Cardiac muscle cell (in vitro differentiated cells and primary cell): Measurements from ENCODE around the gene IVNS1ABP. TPM values are rescaled to one million over a fixed set of nuclear protein-coding genes. Genes with fewer than 3 reads are reported as not detected.

Experiments used
- DNase-seq, 2 donors: peaks; one replicate each; pipeline versions ENCODE4 v3.0.0 to v3.0.0-alpha.2; 2010 to 2017; ENCODE audit warnings: low read depth in 1 of 2, low spot score in 1 of 2
- H3K27ac ChIP-seq: fragments of 200-600 bp; sonication (generic); 2 replicates; pipeline ENCODE4 v1.5.1; 2016
- H3K27me3 ChIP-seq: fragments of 200-600 bp; sonication (generic); 2 replicates; pipeline ENCODE4 v1.6.0; 2016; ENCODE audit warnings: control low read depth
- H3K36me3 ChIP-seq: fragments of 200-600 bp; sonication (generic); 2 replicates; pipeline ENCODE4 v1.5.1; 2016; ENCODE audit warnings: control low read depth
- H3K4me1 ChIP-seq: fragments of 200-600 bp; sonication (generic); 2 replicates; pipeline ENCODE4 v1.8.1; 2017; ENCODE audit warnings: low read depth, mild to moderate bottlenecking, mixed run types
- H3K4me3 ChIP-seq: fragments of 200-600 bp; sonication (generic); 2 replicates; pipeline ENCODE4 v1.5.1; 2016; ENCODE audit warnings: mild to moderate bottlenecking
- H3K9me3 ChIP-seq: fragments of 200-600 bp; sonication (generic); 2 replicates; pipeline ENCODE4 v1.5.1; 2017; ENCODE audit warnings: low read depth, mild to moderate bottlenecking, control low read depth
- polyA plus RNA-seq: library from polyadenylated mRNA; unstranded; fragments of >200 nt; fragmentation: Nextera tagmentation; extraction: Ambion mirVana; gene quantifications from 2 replicates; pipeline ENCODE4 v1.2.1, GENCODE V29; 2016
- total RNA-seq: library from RNA; depleted of rRNA; stranded (reverse); fragments of >200 nt; gene quantifications from 2 replicates; pipeline ENCODE4 v1.2.3, GENCODE V29; 2016
- TF ChIP-seq, protein P1 (sequence below): IDR thresholded peaks from 2 replicates; pipeline ENCODE4 v1.5.1; 2012; ENCODE audit warnings: low read depth, mild to moderate bottlenecking, low read length

The IVNS1ABP gene
- total and polyA plus RNA-seq, 2 experiments from 2014 or later, result 48.8 to 49.6 TPM

GRCh38 chr1:185342017-185342416 lies 25.0 kb upstream of the IVNS1ABP start:
- TF ChIP-seq, protein P1, sequence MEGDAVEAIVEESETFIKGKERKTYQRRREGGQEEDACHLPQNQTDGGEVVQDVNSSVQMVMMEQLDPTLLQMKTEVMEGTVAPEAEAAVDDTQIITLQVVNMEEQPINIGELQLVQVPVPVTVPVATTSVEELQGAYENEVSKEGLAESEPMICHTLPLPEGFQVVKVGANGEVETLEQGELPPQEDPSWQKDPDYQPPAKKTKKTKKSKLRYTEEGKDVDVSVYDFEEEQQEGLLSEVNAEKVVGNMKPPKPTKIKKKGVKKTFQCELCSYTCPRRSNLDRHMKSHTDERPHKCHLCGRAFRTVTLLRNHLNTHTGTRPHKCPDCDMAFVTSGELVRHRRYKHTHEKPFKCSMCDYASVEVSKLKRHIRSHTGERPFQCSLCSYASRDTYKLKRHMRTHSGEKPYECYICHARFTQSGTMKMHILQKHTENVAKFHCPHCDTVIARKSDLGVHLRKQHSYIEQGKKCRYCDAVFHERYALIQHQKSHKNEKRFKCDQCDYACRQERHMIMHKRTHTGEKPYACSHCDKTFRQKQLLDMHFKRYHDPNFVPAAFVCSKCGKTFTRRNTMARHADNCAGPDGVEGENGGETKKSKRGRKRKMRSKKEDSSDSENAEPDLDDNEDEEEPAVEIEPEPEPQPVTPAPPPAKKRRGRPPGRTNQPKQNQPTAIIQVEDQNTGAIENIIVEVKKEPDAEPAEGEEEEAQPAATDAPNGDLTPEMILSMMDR, result no peak
- H3K4me1 ChIP-seq, result no peaks in the 10 kb centered on the region
- H3K27ac ChIP-seq, result no peak overlapping the region
- DNase-seq, result no peak
- no peaks in the 10 kb centered on the region for H3K9me3 ChIP-seq
- no peaks in the 10 kb centered on the region for H3K27me3 ChIP-seq
- no peaks in the 10 kb centered on the region for H3K36me3 ChIP-seq
- no peak overlapping the region for H3K4me3 ChIP-seq

DNA sequence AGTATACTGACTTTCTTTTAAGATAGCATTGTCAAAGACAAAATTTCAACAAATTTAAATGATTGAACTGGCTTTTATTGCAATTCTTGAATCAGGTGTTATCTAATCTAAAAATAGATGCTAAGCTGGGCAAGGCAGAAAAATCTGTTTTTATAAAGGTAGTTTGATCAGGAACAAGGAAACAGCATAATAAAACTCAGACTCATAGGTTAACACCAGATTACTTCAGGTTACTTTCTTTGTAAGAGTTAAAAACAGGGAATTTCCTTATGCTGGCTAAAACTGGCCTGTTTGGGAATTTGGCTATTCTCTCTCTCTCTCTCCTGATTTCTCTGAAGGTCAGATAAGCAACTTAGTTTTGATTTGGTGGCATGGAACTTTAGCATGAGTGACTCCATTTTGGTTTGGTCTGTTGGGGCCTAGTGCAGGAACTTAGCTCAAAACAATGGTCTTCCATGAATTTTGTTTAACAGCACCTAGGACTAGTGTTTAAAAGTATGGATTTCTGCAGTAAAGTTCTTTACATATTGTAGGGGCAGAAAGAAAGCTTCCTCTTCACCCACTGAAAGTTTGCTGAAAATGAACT lies 24.2 kb upstream of the IVNS1ABP start:
- Histone ChIP-seq H3K4me3 (no peak overlapping the region), H3K27ac (no peak overlapping the region), H3K36me3 (no peaks in the 10 kb centered on the region), H3K4me1 (no peaks in the 10 kb centered on the region), H3K9me3 (no peaks in the 10 kb centered on the region), H3K27me3 (no peaks in the 10 kb centered on the region)
- TF ChIP-seq, protein P1, result no peak
- DNase-seq, result no peak

GRCh38 chr1:185338719-185339622 lies 21.9 kb upstream of the IVNS1ABP start:
- TF ChIP-seq, protein P1, result no peak
- Histone ChIP-seq H3K4me1 (no peaks in the 10 kb centered on the region), H3K9me3 (no peaks in the 10 kb centered on the region), H3K36me3 (no peaks in the 10 kb centered on the region), H3K4me3 (no peak overlapping the region), H3K27ac (no peak overlapping the region), H3K27me3 (no peaks in the 10 kb centered on the region)
- peak in 1 of 2 donors; percentile 73 for DNase-seq

GRCh38 chr1:185337246-185337645 lies 20.2 kb upstream of the IVNS1ABP start:
- Histone ChIP-seq H3K4me3 (no peak overlapping the region), H3K4me1 (no peaks in the 10 kb centered on the region), H3K9me3 (no peaks in the 10 kb centered on the region), H3K36me3 (no peaks in the 10 kb centered on the region), H3K27ac (no peak overlapping the region), H3K27me3 (no peaks in the 10 kb centered on the region)
- DNase-seq, result peak in 1 of 2 donors; percentile 48
- TF ChIP-seq, protein P1, result no peak

GRCh38 chr1:185334182-185334581 lies 17.1 kb upstream of the IVNS1ABP start:
- DNase-seq, result peak in 1 of 2 donors; percentile 28
- TF ChIP-seq, protein P1, result no peak
- H3K27me3 ChIP-seq, result no peaks in the 10 kb centered on the region
- no peaks in the 10 kb centered on the region for H3K4me1 ChIP-seq
- no peak overlapping the region for H3K27ac ChIP-seq
- H3K9me3 ChIP-seq, result no peaks in the 10 kb centered on the region
- no peaks in the 10 kb centered on the region for H3K36me3 ChIP-seq
- no peak overlapping the region for H3K4me3 ChIP-seq
